ENCODE results near the gene TAGLN. TPM values are rescaled to one million over a fixed set of nuclear protein-coding genes. Genes with fewer than 3 reads are reported as not detected.
A peak's percentile ranks its signal among the peaks of the same experiment; 100 is the strongest.

TAGLN gene
- total and polyA plus RNA-seq, 3 donors from 2014 or later, result 167 to 800 (median 187) TPM

DNA sequence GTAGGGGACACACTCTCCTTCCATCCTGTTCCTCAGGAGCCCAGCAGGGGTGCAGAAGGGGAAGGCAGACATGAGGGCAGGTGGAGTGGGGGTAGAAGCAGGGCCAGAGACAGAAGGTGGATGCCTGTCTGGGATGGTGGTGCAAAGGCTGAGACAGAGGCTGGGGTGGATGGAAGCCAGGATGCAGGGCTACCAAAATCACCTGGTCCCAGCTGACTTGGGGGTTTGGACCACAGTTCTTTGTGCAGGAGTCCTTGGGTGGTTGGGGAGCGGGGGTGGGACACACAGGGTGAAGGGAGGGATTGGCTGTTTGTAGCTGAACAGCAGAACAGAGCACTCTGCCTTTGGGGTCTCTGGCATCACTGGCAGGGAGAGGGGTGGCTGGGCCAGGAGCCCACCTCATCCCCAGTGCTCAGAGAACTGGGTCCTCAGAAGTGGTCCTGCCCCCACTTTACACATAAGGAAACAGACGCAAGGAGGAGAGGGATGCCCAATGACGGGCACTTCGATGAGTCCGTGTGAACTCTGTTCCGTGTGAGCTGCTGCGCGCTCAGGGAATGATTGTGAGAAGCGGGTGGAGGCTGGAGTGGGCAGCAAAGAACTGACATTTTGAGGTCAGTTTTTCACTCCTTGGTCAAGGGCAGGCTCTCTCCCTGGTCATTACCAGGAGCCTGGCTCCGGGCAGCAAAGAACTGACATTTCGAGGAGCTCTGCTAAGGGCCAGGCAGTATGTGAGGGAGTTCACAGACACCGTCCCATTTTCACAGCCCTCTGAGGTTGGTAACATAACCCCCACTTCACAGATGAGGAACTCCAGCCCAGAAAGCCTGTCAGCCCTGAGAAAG is 1.9 kb downstream of the TAGLN start:
- H3K4me1 ChIP-seq, result peaks cover 19% of the 10 kb centered on the region
- intact Hi-C loops (cut with DNase I; ENCODE audit: low total_unique reads), result no loop called here
- H3K36me3 ChIP-seq (ENCODE audit: low read depth, missing control alignments), result no peaks in the 10 kb centered on the region
- peak overlapping the region; percentile 47 to 56 for H3K4me3 ChIP-seq
- H3K9me3 ChIP-seq, result no peaks in the 10 kb centered on the region
- no peak for TF ChIP-seq POLR2A (IDR thresholded peaks at IDR 0.05)
- TF ChIP-seq, protein P1, sequence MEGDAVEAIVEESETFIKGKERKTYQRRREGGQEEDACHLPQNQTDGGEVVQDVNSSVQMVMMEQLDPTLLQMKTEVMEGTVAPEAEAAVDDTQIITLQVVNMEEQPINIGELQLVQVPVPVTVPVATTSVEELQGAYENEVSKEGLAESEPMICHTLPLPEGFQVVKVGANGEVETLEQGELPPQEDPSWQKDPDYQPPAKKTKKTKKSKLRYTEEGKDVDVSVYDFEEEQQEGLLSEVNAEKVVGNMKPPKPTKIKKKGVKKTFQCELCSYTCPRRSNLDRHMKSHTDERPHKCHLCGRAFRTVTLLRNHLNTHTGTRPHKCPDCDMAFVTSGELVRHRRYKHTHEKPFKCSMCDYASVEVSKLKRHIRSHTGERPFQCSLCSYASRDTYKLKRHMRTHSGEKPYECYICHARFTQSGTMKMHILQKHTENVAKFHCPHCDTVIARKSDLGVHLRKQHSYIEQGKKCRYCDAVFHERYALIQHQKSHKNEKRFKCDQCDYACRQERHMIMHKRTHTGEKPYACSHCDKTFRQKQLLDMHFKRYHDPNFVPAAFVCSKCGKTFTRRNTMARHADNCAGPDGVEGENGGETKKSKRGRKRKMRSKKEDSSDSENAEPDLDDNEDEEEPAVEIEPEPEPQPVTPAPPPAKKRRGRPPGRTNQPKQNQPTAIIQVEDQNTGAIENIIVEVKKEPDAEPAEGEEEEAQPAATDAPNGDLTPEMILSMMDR (IDR thresholded peaks at IDR 0.05), result no peak
- WGBS, 2 donors, result 68 to 73% methylated on average over 12 of the region's 12 CpGs
- H3K27ac ChIP-seq, result peak overlapping the region; percentile 53 to 91
- DNase-seq, result no peak
- no peaks in the 10 kb centered on the region for H3K27me3 ChIP-seq

DNA sequence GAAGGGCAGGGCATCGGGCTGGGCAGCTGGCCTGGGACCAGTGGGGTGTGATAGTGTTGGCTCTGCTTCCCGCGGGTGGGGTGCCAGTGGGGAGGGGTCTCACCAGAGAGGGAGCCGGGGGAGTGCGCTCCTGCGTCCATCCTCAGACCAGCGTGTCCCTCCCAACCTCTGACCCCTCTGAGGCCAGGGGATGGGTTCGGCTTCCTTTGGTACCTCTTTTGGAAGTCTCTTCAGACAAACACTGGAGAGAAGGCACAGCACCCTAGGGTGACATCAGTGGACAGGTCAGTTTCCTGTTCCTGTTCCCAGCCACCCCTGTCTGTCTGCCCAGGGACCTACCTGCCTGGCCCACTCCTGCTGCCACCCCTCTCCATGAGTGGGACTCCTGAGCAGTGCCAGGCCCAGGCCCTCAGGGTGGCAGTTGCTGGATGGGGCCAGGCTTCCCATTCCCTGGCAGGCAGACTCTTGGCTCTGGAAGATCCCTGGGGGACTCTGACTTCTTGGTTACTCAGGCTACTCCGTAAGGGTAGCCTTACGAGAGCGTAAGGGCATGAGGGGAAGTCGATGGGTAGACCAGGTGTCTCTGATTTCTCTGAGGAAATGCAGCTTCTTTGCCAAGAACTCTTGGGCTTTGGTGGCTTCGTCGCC is 2.6 kb downstream of the TAGLN start:
- Histone ChIP-seq H3K4me3 (peak overlapping the region; percentile 47 to 56), H3K27ac (peak overlapping the region; percentile 53 to 91), H3K9me3 (no peaks in the 10 kb centered on the region), H3K4me1 (peaks cover 21% of the 10 kb centered on the region), H3K27me3 (no peaks in the 10 kb centered on the region), H3K36me3 (ENCODE audit: low read depth, missing control alignments) (no peaks in the 10 kb centered on the region)
- 48 to 63% methylated on average over 10 to 14 of the region's 14 CpGs for WGBS, 2 donors
- TF ChIP-seq, protein P1 (IDR thresholded peaks at IDR 0.05), result no peak
- no peak for TF ChIP-seq POLR2A (IDR thresholded peaks at IDR 0.05)
- no peak for DNase-seq
- intact Hi-C loops (cut with DNase I; ENCODE audit: low total_unique reads), result no loop called here

DNA sequence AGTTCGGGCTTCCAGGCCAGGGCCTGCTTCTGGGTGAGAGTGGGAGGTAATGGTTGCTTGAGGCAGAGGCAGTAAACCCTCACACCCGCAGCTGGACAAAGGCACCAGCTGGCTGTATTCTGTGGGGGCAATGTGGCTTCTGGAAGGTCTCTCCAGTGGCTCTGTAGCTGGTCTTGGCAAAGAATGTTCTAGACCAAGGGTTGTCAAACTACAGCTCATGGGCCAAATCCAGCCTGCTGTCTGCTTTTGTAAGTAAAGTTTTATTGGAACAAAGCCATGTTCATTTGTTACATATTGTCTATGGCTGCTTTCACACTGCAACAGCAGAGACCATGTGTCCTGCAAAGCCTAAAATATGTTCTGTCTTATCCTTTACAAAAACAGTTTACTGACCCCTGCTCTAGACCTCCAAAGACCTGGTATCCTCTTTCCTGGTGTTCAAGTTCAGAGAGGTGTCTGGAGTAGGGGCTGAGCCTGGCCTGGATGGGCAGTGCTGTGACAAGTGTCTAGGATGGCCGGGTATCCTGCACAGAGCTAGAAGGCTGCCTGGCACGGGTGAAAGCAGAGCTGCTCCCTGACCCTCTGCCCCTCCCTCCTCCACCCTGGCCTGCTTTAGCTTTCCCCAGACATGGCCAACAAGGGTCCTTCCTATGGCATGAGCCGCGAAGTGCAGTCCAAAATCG is 3.4 kb downstream of the TAGLN start:
- Histone ChIP-seq H3K27me3 (no peaks in the 10 kb centered on the region), H3K36me3 (ENCODE audit: low read depth, missing control alignments) (no peaks in the 10 kb centered on the region), H3K4me1 (peaks cover 21% of the 10 kb centered on the region), H3K9me3 (no peaks in the 10 kb centered on the region), H3K27ac (peak overlapping the region; percentile 55 to 91), H3K4me3 (no peak overlapping the region)
- intact Hi-C loops (cut with DNase I; ENCODE audit: low total_unique reads), result no loop called here
- TF ChIP-seq, protein P1 (IDR thresholded peaks at IDR 0.05), result no peak
- TF ChIP-seq POLR2A (IDR thresholded peaks at IDR 0.05), result no peak
- WGBS, 2 donors, result 80 to 85% methylated on average over 4 to 7 of the region's 7 CpGs
- no peak for DNase-seq

DNA sequence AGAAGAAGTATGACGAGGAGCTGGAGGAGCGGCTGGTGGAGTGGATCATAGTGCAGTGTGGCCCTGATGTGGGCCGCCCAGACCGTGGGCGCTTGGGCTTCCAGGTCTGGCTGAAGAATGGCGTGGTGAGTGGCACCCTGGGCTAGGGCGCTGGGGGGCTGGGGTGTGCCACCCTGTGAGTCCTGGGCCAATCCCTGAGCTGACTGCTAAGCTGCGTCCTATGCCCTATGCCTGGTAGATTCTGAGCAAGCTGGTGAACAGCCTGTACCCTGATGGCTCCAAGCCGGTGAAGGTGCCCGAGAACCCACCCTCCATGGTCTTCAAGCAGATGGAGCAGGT is 3.9 kb downstream of the TAGLN start:
- Histone ChIP-seq H3K27ac (peak overlapping the region; percentile 55 to 91), H3K4me3 (no peak overlapping the region)

More for the DNA sequence above, 3.9 kb downstream of the TAGLN start:
- TF ChIP-seq, protein P1 (IDR thresholded peaks at IDR 0.05), result no peak
- no peak for TF ChIP-seq POLR2A (IDR thresholded peaks at IDR 0.05)
- Histone ChIP-seq H3K27me3 (no peaks in the 10 kb centered on the region), H3K9me3 (no peaks in the 10 kb centered on the region), H3K4me1 (peaks cover 21% of the 10 kb centered on the region), H3K36me3 (ENCODE audit: low read depth, missing control alignments) (no peaks in the 10 kb centered on the region)
- intact Hi-C loops (cut with DNase I; ENCODE audit: low total_unique reads), result no loop called here
- 91 to 100% methylated on average over 9 to 10 of the region's 10 CpGs for WGBS, 2 donors
- no peak for DNase-seq

Data from testis (tissue), 3 donors.